Upper lobe of right lung (tissue), 1 donor: Measurements from ENCODE around the gene POFUT2. TPM values are rescaled to one million over a fixed set of nuclear protein-coding genes. Genes with fewer than 3 reads are reported as not detected.

ENCODE experiments used
- ATAC-seq: fragments of 200-7000 bp; cut with Tn5 transposase; one replicate; pipeline ENCODE4 v1.9.1; 2020; ENCODE audit warnings: mild to moderate bottlenecking, moderate library complexity
- DNase-seq: peaks from one replicate; pipeline ENCODE4 v3.0.0-alpha.2; 2020
- H3K27ac ChIP-seq: fragments of 200-600 bp; one replicate; pipeline ENCODE4 v1.8.0; 2022
- H3K27me3 ChIP-seq: fragments of 200-600 bp; one replicate; pipeline ENCODE4 v1.8.0; 2022; ENCODE audit warnings: mild to moderate bottlenecking
- H3K36me3 ChIP-seq: fragments of 200-600 bp; one replicate; pipeline ENCODE4 v1.8.0; 2022
- H3K4me1 ChIP-seq: fragments of 200-600 bp; one replicate; pipeline ENCODE4 v1.8.0; 2022
- H3K4me3 ChIP-seq: fragments of 200-600 bp; one replicate; pipeline ENCODE4 v1.8.0; 2022; ENCODE audit warnings: mild to moderate bottlenecking
- H3K9me3 ChIP-seq: fragments of 200-600 bp; one replicate; pipeline ENCODE4 v1.8.0; 2022
- CTCF ChIP-seq: fragments of 200-600 bp; IDR thresholded peaks from one replicate; pipeline ENCODE4 v1.8.0; 2022; ENCODE audit warnings: antibody characterized with exemption
- intact Hi-C: fragments of 100-400 bp; cut with DNase I; formaldehyde crosslinking; loops from one replicate; pipeline ENCODE4 v1.11.0; 2022
- total RNA-seq: library from RNA; stranded (reverse); fragmentation: NEBNext Ultra II Directional; extraction: Animal tissue kit (Norgen Biotek cat#: 25700); gene quantifications from one replicate; pipeline ENCODE4 v1.2.1, GENCODE V29; 2021
- donor health status: DM: no; HTN: yes; CAD: no; lungs with severe emphysema.

Gene POFUT2
- total RNA-seq, 1 donor from 2014 or later: 29.0 TPM

- DNase-seq: peak; percentile 50
- TF ChIP-seq CTCF: no peak
- intact Hi-C loops: no loop called here
- H3K4me3 ChIP-seq: no peak overlapping the region
- no peak for ATAC-seq
- no peaks in the 10 kb centered on the region for H3K27me3 ChIP-seq
- H3K9me3 ChIP-seq: no peaks in the 10 kb centered on the region
- peaks cover 8% of the 10 kb centered on the region for H3K4me1 ChIP-seq
- H3K27ac ChIP-seq: no peak overlapping the region
- H3K36me3 ChIP-seq: no peaks in the 10 kb centered on the region
Measured at GRCh38 chr21:45331531-45332147, 43.9 kb upstream of the POFUT2 start.

- H3K4me1 ChIP-seq: peaks cover 8% of the 10 kb centered on the region
- no peaks in the 10 kb centered on the region for H3K36me3 ChIP-seq
- DNase-seq (peak; percentile 58), ATAC-seq (no peak)
- H3K9me3 ChIP-seq: no peaks in the 10 kb centered on the region
- no peak for TF ChIP-seq CTCF
- H3K27me3 ChIP-seq: no peaks in the 10 kb centered on the region
- no peak overlapping the region for H3K27ac ChIP-seq
- intact Hi-C loops: no loop called here
- H3K4me3 ChIP-seq: no peak overlapping the region
Measured at GRCh38 chr21:45330851-45331261, 43.2 kb upstream of the POFUT2 start.

- H3K27me3 ChIP-seq: no peaks in the 10 kb centered on the region
- intact Hi-C loops: no loop called here
- no peaks in the 10 kb centered on the region for H3K36me3 ChIP-seq
- no peak for TF ChIP-seq CTCF
- no peaks in the 10 kb centered on the region for H3K9me3 ChIP-seq
- peaks cover 8% of the 10 kb centered on the region for H3K4me1 ChIP-seq
- ATAC-seq (peak; percentile 73), DNase-seq (peak; percentile 91)
- H3K4me3 ChIP-seq: peak overlapping the region; percentile 23
- peak overlapping the region; percentile 75 for H3K27ac ChIP-seq
Measured at GRCh38 chr21:45330075-45330781, 42.5 kb upstream of the POFUT2 start.

GRCh38 chr21:45329261-45330074 lies 41.8 kb upstream of the POFUT2 start:
- intact Hi-C loops: no loop called here
- Histone ChIP-seq H3K27ac (peak overlapping the region; percentile 75), H3K4me1 (peaks cover 8% of the 10 kb centered on the region), H3K4me3 (peak overlapping the region; percentile 23), H3K36me3 (no peaks in the 10 kb centered on the region), H3K9me3 (no peaks in the 10 kb centered on the region), H3K27me3 (no peaks in the 10 kb centered on the region)
- DNase-seq (peak; percentile 81), ATAC-seq (peak; percentile 68)
- no peak for TF ChIP-seq CTCF

- peak; percentile 4 for ATAC-seq
Measured at GRCh38 chr21:45328198-45329091, 40.8 kb upstream of the POFUT2 start.

More at GRCh38 chr21:45328198-45329091, 40.8 kb upstream of the POFUT2 start:
- TF ChIP-seq CTCF: no peak
- intact Hi-C loops: no loop called here
- Histone ChIP-seq H3K4me3 (no peak overlapping the region), H3K9me3 (no peaks in the 10 kb centered on the region), H3K27me3 (no peaks in the 10 kb centered on the region), H3K4me1 (peaks cover 13% of the 10 kb centered on the region), H3K27ac (peak overlapping the region; percentile 75), H3K36me3 (no peaks in the 10 kb centered on the region)
- peak; percentile 67 for DNase-seq
